ENCODE measurements around the gene ZBTB45. TPM values are rescaled to one million over a fixed set of nuclear protein-coding genes. Genes with fewer than 3 reads are reported as not detected.

Gene ZBTB45
- total and polyA plus RNA-seq, 9 of the 15 experiments (the other 6 are each of a cell fraction or from before 2014, with no cell fraction given) = 0.08 to 16.1 (median 1.8) TPM

DNA sequence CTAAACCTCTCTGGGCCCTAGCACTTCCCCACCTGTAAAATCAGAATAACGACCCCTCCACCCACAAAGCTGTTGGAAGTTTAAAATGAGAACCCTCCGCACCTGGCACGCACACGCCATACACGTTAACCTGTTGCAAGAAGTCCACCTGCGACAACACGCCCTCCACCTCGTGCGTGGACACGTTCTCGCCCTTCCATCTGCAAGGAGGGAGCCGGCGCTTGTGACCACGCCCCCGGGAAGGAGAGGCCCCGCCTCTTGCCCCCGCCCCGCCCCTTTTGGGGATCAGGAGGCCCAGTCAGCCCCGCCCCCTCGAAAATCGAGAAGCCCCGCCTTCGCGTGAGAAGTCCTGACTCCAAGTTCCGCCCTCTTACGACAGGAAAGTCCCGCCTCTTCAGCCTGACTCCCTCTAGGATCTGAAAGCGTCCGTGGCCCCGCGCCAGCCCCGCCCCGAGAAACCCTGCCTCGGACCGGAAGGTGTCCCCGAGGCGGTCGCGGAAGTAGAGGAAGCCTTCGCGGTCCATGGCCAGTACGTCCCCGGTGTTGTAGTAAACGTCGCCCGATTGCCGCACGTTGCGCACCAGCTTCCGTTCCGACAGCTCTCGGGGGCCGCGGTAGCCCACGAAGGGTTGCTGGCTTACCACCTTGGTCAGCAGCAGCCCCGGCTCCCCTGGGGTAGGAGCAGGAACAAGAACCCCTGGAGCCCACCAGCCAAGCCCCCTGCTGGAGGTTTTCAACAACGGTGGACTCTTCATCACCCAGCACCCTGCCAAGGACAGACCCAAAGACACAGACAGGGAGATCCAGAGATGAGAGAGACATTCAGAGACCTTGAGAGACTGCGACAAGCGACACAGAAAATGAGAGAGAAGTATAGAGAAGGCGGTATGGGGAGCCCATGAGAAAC, 20.3 kb downstream of the ZBTB45 start (continued):
- TF ChIP-seq, protein P1, sequence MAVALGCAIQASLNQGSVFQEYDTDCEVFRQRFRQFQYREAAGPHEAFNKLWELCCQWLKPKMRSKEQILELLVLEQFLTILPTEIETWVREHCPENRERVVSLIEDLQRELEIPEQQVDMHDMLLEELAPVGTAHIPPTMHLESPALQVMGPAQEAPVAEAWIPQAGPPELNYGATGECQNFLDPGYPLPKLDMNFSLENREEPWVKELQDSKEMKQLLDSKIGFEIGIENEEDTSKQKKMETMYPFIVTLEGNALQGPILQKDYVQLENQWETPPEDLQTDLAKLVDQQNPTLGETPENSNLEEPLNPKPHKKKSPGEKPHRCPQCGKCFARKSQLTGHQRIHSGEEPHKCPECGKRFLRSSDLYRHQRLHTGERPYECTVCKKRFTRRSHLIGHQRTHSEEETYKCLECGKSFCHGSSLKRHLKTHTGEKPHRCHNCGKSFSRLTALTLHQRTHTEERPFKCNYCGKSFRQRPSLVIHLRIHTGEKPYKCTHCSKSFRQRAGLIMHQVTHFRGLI (CRISPR knock-in tag; IDR thresholded peaks at IDR 0.05) = no peak
- no peak for TF ChIP-seq CBX2 (IDR thresholded peaks at IDR 0.05; ENCODE audit: insufficient read depth, low read length, poor library complexity, severe bottlenecking)
- TF ChIP-seq PHTF2 (CRISPR knock-in tag; IDR thresholded peaks at IDR 0.05) = no peak
- peak; percentile 98 for TF ChIP-seq XRCC5 (IDR thresholded peaks at IDR 0.05; ENCODE audit: low read depth, low read length)
- no peak for TF ChIP-seq SRSF1 (IDR thresholded peaks at IDR 0.05; ENCODE audit: low read depth, low read length)
- no peak for TF ChIP-seq DACH1 (IDR thresholded peaks at IDR 0.05; ENCODE audit: partially characterized antibody)
- no peak for TF ChIP-seq MCM3 (IDR thresholded peaks at IDR 0.05)
- TF ChIP-seq RBM17 (IDR thresholded peaks at IDR 0.05; ENCODE audit: borderline replicate concordance, low read depth, low read length) = no peak
- TF ChIP-seq ZNF584 (CRISPR knock-in tag; IDR thresholded peaks at IDR 0.05; ENCODE audit: low read depth) = no peak
- TF ChIP-seq SUPT5H (IDR thresholded peaks at IDR 0.05) = peak; percentile 81
- TF ChIP-seq NCOR1 (IDR thresholded peaks at IDR 0.05) = no peak
- TF ChIP-seq, protein P2, sequence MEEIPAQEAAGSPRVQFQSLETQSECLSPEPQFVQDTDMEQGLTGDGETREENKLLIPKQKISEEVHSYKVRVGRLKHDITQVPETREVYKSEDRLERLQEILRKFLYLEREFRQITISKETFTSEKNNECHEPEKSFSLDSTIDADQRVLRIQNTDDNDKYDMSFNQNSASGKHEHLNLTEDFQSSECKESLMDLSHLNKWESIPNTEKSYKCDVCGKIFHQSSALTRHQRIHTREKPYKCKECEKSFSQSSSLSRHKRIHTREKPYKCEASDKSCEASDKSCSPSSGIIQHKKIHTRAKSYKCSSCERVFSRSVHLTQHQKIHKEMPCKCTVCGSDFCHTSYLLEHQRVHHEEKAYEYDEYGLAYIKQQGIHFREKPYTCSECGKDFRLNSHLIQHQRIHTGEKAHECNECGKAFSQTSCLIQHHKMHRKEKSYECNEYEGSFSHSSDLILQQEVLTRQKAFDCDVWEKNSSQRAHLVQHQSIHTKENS (CRISPR knock-in tag; IDR thresholded peaks at IDR 0.05) = no peak
- no peak for TF ChIP-seq ZBTB43 (CRISPR knock-in tag; IDR thresholded peaks at IDR 0.05)
- peak; percentile 86 for TF ChIP-seq ETV1 (tag; conservative IDR thresholded peaks at IDR 0.05; ENCODE audit: low read depth)
- no peak for TF ChIP-seq SNIP1 (IDR thresholded peaks at IDR 0.05; ENCODE audit: low read depth)
- TF ChIP-seq STAT6 (CRISPR knock-in tag; IDR thresholded peaks at IDR 0.05) = no peak
- no peak for TF ChIP-seq PCBP2 (IDR thresholded peaks at IDR 0.05; ENCODE audit: low read depth, low read length, poor library complexity, severe bottlenecking)
- no peak for TF ChIP-seq ARID3A (IDR thresholded peaks at IDR 0.05; ENCODE audit: borderline replicate concordance, low read depth, low read length)
- TF ChIP-seq NR2F6 (CRISPR knock-in tag; IDR thresholded peaks at IDR 0.05) = no peak

Measured in K562 (cell line).